Measurements from ENCODE around the gene CNGA2. TPM values are rescaled to one million over a fixed set of nuclear protein-coding genes. Genes with fewer than 3 reads are reported as not detected.

CNGA2 gene
- total RNA-seq, 1 donor from 2014 or later, result not detected

DNA sequence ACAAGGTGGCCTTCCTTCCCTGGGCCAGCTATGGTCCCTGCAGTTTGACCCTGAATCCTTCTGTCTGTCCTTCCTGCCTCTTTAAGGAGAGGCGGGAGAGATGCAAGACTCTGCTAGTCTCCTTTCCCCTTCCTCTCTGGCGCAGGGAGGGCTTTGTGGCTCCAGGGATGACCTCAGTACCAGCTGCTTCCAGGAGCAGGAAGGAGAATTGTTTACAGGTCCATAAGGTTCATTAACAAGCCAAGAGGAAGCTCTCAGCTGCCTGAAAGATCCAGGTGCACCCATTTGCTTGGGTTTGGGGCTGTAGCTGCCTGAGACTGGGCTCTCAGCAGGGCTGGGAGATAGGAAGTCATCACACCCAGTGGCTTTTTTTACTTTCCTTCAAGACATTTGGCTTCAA, 22.8 kb upstream of the CNGA2 start:
- no peak for DNase-seq (ENCODE audit: low read depth)

DNA sequence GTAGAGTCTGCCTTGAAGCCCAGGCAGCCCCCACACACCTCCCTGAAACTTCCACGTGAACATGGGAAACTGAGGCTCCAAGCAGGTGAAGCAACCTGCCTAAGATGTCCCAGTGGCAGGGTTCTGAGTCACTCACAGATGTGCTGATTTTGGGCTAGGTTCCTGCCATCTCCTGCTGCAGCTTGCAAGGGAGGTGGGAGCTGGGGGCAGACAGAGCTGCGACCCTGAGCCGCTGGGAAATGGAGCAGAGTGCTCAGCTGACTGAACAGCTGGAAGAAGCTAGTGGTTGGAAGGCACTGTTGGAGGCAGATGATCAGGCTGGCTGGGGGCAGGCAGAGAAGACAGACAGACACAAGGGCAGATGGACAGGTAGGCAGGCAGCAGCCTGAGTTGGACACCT, 22.3 kb upstream of the CNGA2 start:
- DNase-seq (ENCODE audit: low read depth), result no peak

DNA sequence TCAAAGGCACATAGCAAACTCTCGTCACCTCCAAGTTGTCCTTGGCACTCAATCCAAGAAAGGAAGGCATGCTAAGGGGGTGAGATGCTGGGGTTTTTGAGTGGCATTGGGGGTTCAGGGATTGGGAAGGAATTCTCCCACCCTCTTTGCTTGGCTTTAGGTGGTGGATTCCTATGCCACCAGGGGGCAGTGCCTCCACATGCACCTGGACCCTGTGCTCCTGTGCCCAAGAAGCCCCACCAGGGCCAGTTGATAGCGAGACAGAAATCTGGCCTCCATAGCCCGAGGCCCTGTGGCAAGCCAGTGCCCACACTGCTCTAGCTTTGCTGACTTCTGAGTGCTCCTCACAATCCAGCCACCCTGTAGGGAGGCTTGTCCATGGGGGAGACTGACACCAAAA, 20.7 kb upstream of the CNGA2 start:
- DNase-seq (ENCODE audit: low read depth), result no peak

DNA sequence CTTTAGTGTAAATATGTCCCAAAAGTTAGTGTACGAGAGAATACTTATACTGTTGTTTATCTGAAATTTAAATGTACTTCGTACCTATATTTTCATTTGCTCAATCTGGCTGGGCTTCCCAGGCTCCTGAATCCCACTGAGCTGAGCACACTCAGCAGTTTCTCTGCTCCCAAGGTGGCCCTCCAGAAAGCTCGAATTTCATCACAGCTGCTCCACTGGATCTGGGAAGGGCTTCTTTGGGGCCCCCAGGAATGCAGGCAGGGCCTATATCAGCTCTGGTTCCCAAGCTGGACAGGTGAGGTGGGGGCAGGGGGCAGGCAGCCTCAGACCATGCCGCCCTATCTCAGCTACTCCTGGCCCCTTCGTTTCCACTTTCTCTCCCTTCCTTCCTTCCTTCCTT, 20.2 kb upstream of the CNGA2 start:
- DNase-seq (ENCODE audit: low read depth), result no peak

DNA sequence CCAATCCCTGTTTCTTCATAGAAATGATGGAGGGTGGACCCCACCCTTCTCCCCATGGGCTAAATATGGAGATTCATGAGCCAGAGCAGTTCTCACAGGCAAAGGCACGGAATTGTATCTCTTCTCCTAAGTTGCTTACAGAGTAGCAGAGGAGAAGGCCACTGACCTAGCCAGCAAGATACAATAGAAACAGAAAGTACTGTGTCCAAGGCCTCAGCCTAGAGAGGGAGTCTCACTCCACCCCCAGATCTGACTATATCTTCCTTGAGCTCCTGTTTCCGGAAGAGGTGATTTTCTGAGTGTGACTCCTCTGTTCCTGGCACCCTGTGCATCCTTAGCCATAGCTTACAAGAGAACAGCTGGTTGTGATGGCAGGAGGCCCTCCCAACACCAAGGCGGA, 18.8 kb upstream of the CNGA2 start, which contains the start of gene FATE1:
FATE1 (plus strand) TSS at position 284 of the 400 bp plus-strand sequence; CDS start at position 369, 85 bp downstream.
- no peak for DNase-seq (ENCODE audit: low read depth)

DNA sequence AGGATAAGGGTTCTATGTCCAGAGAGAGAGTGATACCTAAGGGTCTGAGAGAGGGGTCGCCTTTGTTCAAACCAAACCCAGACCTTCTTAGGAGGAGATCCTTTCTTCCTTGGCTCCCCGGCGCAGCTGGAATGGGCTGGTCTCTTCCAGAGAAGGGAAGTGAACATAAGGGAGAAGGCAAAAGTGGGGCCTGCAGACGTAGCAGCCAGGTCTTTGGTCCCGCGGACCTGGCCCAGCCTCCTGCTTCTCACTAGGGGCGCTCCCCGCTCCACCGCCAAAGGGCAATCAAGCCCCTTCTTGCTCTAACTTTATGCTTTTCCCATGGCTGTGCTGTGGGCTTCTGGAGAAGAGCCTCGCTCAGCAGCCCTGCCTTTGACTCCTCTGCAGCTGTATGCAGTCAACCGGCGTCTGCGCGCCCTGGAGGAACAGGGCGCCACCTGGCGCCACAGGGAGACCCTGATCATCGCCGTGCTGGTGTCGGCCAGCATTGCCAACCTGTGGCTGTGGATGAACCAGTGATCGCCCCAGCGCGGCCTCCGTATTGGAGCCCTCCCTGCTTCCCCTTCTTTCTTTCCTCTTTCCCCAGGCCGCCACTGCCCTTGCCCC, 12.2 kb upstream of the CNGA2 start:
- DNase-seq (ENCODE audit: low read depth), result no peak

GRCh38 chrX:151723156-151723760, 11.3 kb upstream of the CNGA2 start:
- DNase-seq (ENCODE audit: low read depth), result no peak

DNA sequence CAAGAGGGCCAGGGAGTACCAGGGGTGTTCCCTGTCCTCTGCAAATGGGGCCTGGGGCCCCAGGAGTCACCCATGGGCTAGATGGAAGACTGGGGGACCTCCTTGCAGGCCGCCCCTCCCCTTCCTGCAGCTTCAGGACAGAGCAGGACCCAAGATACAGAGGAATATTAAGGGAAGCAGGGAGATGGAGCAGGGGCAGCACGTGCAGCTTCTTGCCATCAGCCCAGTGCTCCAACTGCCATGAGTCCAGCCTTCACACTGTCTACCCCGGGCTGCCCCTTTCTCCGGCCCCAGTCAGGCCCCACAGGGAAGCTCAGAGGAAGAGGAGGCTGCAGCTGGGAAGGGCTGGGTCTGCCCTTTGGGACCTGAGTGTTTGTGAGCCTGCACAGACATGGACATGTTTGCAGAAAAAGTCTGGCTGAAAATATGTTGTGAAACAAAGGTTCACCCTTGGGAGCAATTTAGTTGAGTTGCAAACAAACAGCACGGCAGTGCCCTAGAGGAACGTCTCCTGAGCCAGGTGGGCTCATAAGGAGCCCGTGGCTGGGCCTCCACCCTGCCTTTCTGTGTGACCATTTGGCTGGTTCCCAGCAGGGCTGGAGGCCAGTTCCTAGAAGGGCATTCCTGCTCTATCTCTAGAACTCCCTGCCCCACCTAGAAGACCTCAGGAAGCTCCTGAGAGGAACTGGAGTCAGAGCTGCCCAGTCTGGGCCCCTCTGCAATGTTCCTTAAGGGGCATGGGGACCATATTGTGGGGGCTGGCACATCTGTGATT, 9.8 kb upstream of the CNGA2 start:
- DNase-seq (ENCODE audit: low read depth), result no peak

DNA sequence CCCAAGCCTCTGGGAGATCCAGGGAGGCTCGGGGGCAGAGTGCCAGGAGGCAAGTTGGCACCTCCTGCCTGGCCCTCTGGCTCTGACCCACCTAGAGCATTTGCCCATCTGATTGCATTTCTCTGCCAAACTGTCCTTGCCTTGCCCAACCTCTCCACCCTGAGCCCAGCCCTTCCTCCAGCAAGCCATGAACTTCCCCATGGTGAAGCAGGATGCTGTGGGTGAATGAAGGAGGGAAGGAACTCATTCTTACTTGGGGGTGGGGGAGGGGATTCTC, 9.3 kb upstream of the CNGA2 start:
- DNase-seq (ENCODE audit: low read depth), result no peak

GRCh38 chrX:151726751-151727150, 7.8 kb upstream of the CNGA2 start:
- no peak for DNase-seq (ENCODE audit: low read depth)

DNA sequence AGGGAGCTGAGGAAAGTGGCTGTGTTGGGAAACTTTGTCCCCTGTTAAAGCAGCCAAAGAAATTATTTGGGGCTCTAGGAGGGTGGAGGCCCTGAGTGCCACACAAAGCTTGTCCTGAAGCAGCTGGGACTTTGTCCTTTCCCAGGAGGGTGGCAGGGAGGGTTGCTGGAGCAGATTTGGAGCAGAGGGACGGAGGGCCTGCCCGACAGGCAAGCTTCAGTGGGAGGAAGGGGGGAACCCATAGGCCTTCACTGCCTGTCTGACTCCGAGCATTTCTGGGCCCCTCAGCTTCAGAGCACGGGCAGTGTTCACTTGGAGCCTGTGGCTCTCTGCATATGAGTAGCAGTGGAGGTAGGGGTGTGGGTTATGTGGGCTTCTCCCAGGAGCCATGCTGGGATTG, 7.2 kb upstream of the CNGA2 start:
- no peak for DNase-seq (ENCODE audit: low read depth)

GRCh38 chrX:151729056-151729725, 5.4 kb upstream of the CNGA2 start:
- DNase-seq (ENCODE audit: low read depth), result no peak

GRCh38 chrX:151735219-151735618, 673 bp downstream of the CNGA2 start:
- no peak for DNase-seq (ENCODE audit: low read depth)

GRCh38 chrX:151736685-151737084, 2.1 kb downstream of the CNGA2 start:
- no peak for DNase-seq (ENCODE audit: low read depth)

DNA sequence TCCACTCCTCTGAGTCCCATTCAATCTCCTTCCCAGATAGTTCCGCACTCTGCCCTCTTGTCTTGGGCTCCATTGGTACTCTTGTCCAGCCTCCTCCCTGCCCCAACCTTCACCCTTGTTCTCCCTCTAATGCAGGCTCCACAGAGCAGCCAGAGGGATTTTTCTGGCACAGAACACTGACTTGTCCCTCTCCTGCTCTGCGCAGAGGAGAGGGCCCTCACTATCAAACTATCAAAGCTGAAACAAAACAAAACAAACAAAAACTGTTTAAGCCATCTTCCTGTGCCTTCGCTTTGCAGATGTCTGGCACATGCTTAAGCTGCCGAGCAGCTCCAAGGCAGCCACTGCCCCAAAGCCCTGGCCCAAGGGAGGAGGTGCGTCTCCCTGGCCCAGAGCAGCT, 2.9 kb downstream of the CNGA2 start:
- no peak for DNase-seq (ENCODE audit: low read depth)

DNA sequence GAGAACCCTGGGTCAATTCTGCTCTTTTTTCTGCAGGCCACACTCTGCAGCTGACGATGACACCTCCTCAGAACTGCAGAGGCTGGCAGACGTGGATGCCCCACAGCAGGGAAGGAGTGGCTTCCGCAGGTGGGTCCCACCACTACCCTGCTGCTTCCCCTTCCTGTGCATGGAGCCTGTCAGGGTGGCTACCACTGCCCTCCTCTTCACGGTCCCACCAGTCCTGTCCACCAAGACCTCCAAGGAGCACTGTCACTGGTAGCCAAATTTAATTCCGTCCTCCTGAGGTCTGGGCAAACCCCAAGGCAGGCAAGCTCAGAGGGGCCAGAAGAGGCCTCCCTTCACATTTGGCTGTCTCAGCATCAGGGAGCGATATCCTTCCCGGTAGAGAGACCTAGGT, 4.2 kb downstream of the CNGA2 start:
- DNase-seq (ENCODE audit: low read depth), result no peak

GRCh38 chrX:151741606-151742005, 7.1 kb downstream of the CNGA2 start:
- DNase-seq (ENCODE audit: low read depth), result no peak

GRCh38 chrX:151742311-151742710, 7.8 kb downstream of the CNGA2 start:
- no peak for DNase-seq (ENCODE audit: low read depth)

- DNase-seq (ENCODE audit: low read depth), result no peak
Observed at GRCh38 chrX:151743651-151744470, 9.3 kb downstream of the CNGA2 start.

GRCh38 chrX:151745651-151746050, 11.1 kb downstream of the CNGA2 start:
- DNase-seq (ENCODE audit: low read depth), result no peak

DNA sequence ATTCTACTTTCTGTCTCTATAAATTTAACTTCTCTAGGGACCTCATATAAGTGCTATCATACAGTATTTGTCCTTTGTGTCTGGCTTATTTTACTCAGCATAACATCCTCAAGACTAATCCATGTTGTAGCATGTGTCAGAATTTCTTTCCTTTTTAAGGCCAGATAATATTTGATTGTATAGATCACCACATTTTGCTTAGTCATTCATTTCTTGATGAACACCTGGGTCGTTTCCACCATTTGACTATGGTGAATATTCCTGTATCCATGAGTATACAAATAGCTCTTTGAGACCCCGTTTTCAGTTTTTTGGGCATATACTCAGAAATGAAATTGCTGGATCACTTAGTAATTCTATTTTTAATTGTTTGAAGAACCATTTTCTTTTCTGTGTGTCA, 12.0 kb downstream of the CNGA2 start:
- DNase-seq (ENCODE audit: low read depth), result no peak

DNA sequence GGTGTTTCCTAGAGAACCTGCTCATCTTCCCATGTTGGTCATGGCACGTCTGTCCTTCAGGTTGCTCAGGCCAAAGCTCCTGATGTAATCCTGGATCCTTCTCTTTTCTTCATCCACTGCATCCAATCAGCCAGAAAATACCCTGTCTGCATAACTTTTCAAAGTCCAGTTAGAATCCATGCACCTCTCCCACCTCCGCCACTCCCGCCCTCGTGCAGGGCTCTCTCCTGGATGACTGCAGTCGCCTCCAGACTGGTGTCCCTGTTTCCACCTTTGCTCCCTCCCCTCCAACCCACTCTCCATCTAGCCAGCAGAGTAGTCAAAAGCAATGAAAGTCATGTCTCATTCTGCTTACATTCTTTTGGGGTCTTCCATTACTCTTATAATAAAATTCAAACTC, 16.0 kb downstream of the CNGA2 start:
- DNase-seq (ENCODE audit: low read depth), result no peak

Measured in renal cortical epithelial cell (primary cell).